Bronchial epithelial cell (primary cell): Measurements from ENCODE around the gene PPP1R1C. TPM values are rescaled to one million over a fixed set of nuclear protein-coding genes. Genes with fewer than 3 reads are reported as not detected.

Experiments used
- DNase-seq: peaks from one replicate; pipeline ENCODE4 v3.0.0-alpha.2; 2010; ENCODE audit warnings: low read depth
- FAIRE-seq: peaks from 2 replicates; lab custom pipeline; 2011; peaks lifted over from hg19 to GRCh38; lab: Jason Lieb, UNC
- H3K27me3 ChIP-seq: 2 replicates; pipeline ENCODE4 v1.5.1; 2011; ENCODE audit warnings: low read length; ENCODE audit not compliant: control insufficient read depth, insufficient read depth
- H3K36me3 ChIP-seq: 2 replicates; pipeline ENCODE4 v1.5.1; 2011; ENCODE audit warnings: low read length; ENCODE audit not compliant: control insufficient read depth, insufficient read depth
- H3K4me3 ChIP-seq: 2 replicates; pipeline ENCODE4 v1.5.1; 2011; ENCODE audit warnings: mild to moderate bottlenecking, low read depth, low read length, control low read depth
- CTCF ChIP-seq: IDR thresholded peaks from 2 replicates; pipeline ENCODE4 v1.5.1; 2011; ENCODE audit warnings: mild to moderate bottlenecking, moderate library complexity, low read length, control low read depth, inconsistent platforms; ENCODE audit not compliant: insufficient read depth, severe bottlenecking
- total RNA-seq: library from RNA; depleted of rRNA; stranded (reverse); fragments of >200 nt; gene quantifications from 2 replicates; pipeline ENCODE4 v1.2.1, GENCODE V29; 2014

Gene PPP1R1C
- total RNA-seq, 1 donor from 2014 or later: 2.1 TPM

- Histone ChIP-seq H3K27me3 (no peaks in the 10 kb centered on the region), H3K4me3 (no peak overlapping the region), H3K36me3 (no peaks in the 10 kb centered on the region)
- no peak for FAIRE-seq
- DNase-seq: no peak
- no peak for TF ChIP-seq CTCF
These were observed 180.8 kb downstream of the PPP1R1C start for GRCh38 chr2:182166406-182166805.

- no peaks in the 10 kb centered on the region for H3K36me3 ChIP-seq
- no peak for DNase-seq
- no peak for TF ChIP-seq CTCF
- no peak for FAIRE-seq
- no peak overlapping the region for H3K4me3 ChIP-seq
- no peaks in the 10 kb centered on the region for H3K27me3 ChIP-seq
These were observed 181.2 kb downstream of the PPP1R1C start for GRCh38 chr2:182166841-182167240.

Other genes with a start within 250 kb of the PPP1R1C start
- gene ITPRID2, start 94.1 kb upstream of the PPP1R1C start, total RNA-seq: 106 and 132 TPM in 2 replicates